Nephron (organoid): ENCODE results near the gene AP5S1.
A peak's percentile ranks its signal among the peaks of the same experiment; 100 is the strongest.

ENCODE experiments used
- H3K27ac Mint-ChIP-seq, 3 experiments: 2 replicates each; pipeline ENCODE4 v1.8.0; 2020; ENCODE audit warnings: mixed read lengths in 3 of 3, mild to moderate bottlenecking in 2 of 3, moderate library complexity in 1 of 3
- H3K27me3 Mint-ChIP-seq: 2 replicates; pipeline ENCODE4 v1.8.0; 2021; ENCODE audit warnings: low read depth, mild to moderate bottlenecking, moderate library complexity, mixed read lengths
- H3K36me3 Mint-ChIP-seq: 2 replicates; pipeline ENCODE4 v1.8.0; 2020; ENCODE audit warnings: low read depth, mixed read lengths
- H3K4me1 Mint-ChIP-seq: 2 replicates; pipeline ENCODE4 v1.8.0; 2020; ENCODE audit warnings: mixed read lengths
- H3K4me3 Mint-ChIP-seq, 3 experiments: 2 replicates each; pipeline ENCODE4 v1.8.0; 2020; ENCODE audit warnings: mild to moderate bottlenecking in 3 of 3, mixed read lengths in 3 of 3, moderate library complexity in 2 of 3
- H3K9me3 Mint-ChIP-seq: 2 replicates; pipeline ENCODE4 v1.8.0; 2020; ENCODE audit warnings: mixed read lengths
- CTCF ChIP-seq, 3 experiments: fragments of 200-600 bp; sonication (generic); IDR thresholded peaks; one replicate each; pipeline ENCODE4 v1.5.0; 2021; ENCODE audit warnings: antibody characterized with exemption in 3 of 3; ENCODE audit not compliant: unreplicated experiment in 3 of 3

Gene AP5S1

GRCh38 chr20:3811467-3812258 lies 8.7 kb upstream of the AP5S1 start:
- peak overlapping the region in 2 of 3 experiments; percentile 38 to 72 for H3K4me3 Mint-ChIP-seq
- no peaks in the 10 kb centered on the region for H3K9me3 Mint-ChIP-seq
- H3K4me1 Mint-ChIP-seq: peaks cover 43% of the 10 kb centered on the region
- peak overlapping the region; percentile 89 to 100 (median 99) for H3K27ac Mint-ChIP-seq
- peaks cover 3% of the 10 kb centered on the region for H3K27me3 Mint-ChIP-seq
- no peaks in the 10 kb centered on the region for H3K36me3 Mint-ChIP-seq
- no peak for TF ChIP-seq CTCF (IDR thresholded peaks at IDR 0.05; ENCODE audit: unreplicated experiment in 3 of 3)

- no peak for TF ChIP-seq CTCF (IDR thresholded peaks at IDR 0.05; ENCODE audit: unreplicated experiment in 3 of 3)
- Mint-ChIP-seq H3K36me3 (no peaks in the 10 kb centered on the region), H3K9me3 (no peaks in the 10 kb centered on the region), H3K27me3 (peaks cover 3% of the 10 kb centered on the region), H3K27ac (peak overlapping the region; percentile 89 to 100 (median 99)), H3K4me1 (peaks cover 36% of the 10 kb centered on the region), H3K4me3 (peak overlapping the region in 1 of 3 experiments; percentile 69)
These were observed 8.1 kb upstream of the AP5S1 start for GRCh38 chr20:3812259-3812681.

- peaks cover 3% of the 10 kb centered on the region for H3K27me3 Mint-ChIP-seq
- H3K4me1 Mint-ChIP-seq: peaks cover 29% of the 10 kb centered on the region
- no peaks in the 10 kb centered on the region for H3K36me3 Mint-ChIP-seq
- H3K27ac Mint-ChIP-seq: peak overlapping the region in 2 of 3 experiments; percentile 99 to 100
- TF ChIP-seq CTCF (IDR thresholded peaks at IDR 0.05; ENCODE audit: unreplicated experiment in 3 of 3): no peak
- H3K4me3 Mint-ChIP-seq: no peak overlapping the region
- H3K9me3 Mint-ChIP-seq: no peaks in the 10 kb centered on the region
These were observed 7.1 kb upstream of the AP5S1 start for GRCh38 chr20:3812975-3813847.

- Mint-ChIP-seq H3K27ac (peak overlapping the region in 2 of 3 experiments; percentile 99 to 100), H3K4me1 (peaks cover 33% of the 10 kb centered on the region)
These were observed 6.3 kb upstream of the AP5S1 start for GRCh38 chr20:3813848-3814581.

More at GRCh38 chr20:3813848-3814581, 6.3 kb upstream of the AP5S1 start:
- H3K36me3 Mint-ChIP-seq: no peaks in the 10 kb centered on the region
- no peak for TF ChIP-seq CTCF (IDR thresholded peaks at IDR 0.05; ENCODE audit: unreplicated experiment in 3 of 3)
- H3K9me3 Mint-ChIP-seq: no peaks in the 10 kb centered on the region
- H3K27me3 Mint-ChIP-seq: peaks cover 3% of the 10 kb centered on the region
- no peak overlapping the region for H3K4me3 Mint-ChIP-seq
